Heart right ventricle (tissue), 16 donors: ENCODE measurements around the gene TASP1. TPM values are rescaled to one million over a fixed set of nuclear protein-coding genes. Genes with fewer than 3 reads are reported as not detected.
A peak's percentile ranks its signal among the peaks of the same experiment; 100 is the strongest.

Source experiments
- ATAC-seq, 8 donors: fragments of 200-7000 bp; cut with Tn5 transposase; one replicate each; pipeline ENCODE4 v1.9.1; 2020; ENCODE audit warnings: mild to moderate bottlenecking in 8 of 8, moderate library complexity in 8 of 8, moderate number of reproducible peaks in 1 of 8
- DNase-seq, 2 donors: peaks; one replicate each; pipeline ENCODE4 v3.0.0-alpha.2; 2020
- H3K27ac ChIP-seq, 10 donors: fragments of 200-600 bp; sonication (generic) in 2 of 10; one replicate each; pipeline versions ENCODE4 v1.5.0 to v1.8.0; 2020 to 2022; ENCODE audit warnings: mild to moderate bottlenecking in 3 of 10
- H3K27me3 ChIP-seq, 7 donors: fragments of 200-600 bp; one replicate each; pipeline ENCODE4 v1.8.0; 2021 to 2022; ENCODE audit warnings: mild to moderate bottlenecking in 2 of 7
- H3K36me3 ChIP-seq, 9 donors: fragments of 200-600 bp; sonication (generic) in 1 of 9; one replicate each; pipeline versions ENCODE4 v1.5.0 to v1.8.0; 2020 to 2022; ENCODE audit warnings: mild to moderate bottlenecking in 2 of 9
- H3K4me1 ChIP-seq, 9 donors: fragments of 200-600 bp; sonication (generic) in 1 of 9; one replicate each; pipeline versions ENCODE4 v1.5.0 to v1.8.0; 2020 to 2022; ENCODE audit warnings: mild to moderate bottlenecking in 4 of 9
- H3K4me3 ChIP-seq, 10 donors: fragments of 200-600 bp; sonication (generic) in 2 of 10; one replicate each; pipeline versions ENCODE4 v1.5.0 to v1.8.0; 2020 to 2022; ENCODE audit warnings: mild to moderate bottlenecking in 7 of 10, moderate library complexity in 2 of 10
- H3K9me3 ChIP-seq, 11 donors: fragments of 200-600 bp in 10 of 11; sonication (generic) in 2 of 11; one replicate each; pipeline versions ENCODE4 v1.5.0 to v1.8.0; 2013 to 2022; ENCODE audit warnings: mild to moderate bottlenecking in 2 of 11, control low read depth in 1 of 11, moderate library complexity in 1 of 11
- CTCF ChIP-seq, 9 donors: fragments of 200-600 bp; sonication (generic) in 2 of 9; IDR thresholded peaks; one replicate each; pipeline versions ENCODE4 v1.5.0 to v1.8.0; 2021 to 2022; ENCODE audit warnings: antibody characterized with exemption in 9 of 9, mild to moderate bottlenecking in 5 of 9, moderate library complexity in 1 of 9
- WGBS, 2 donors: extraction: QIAGEN DNeasy Blood & Tissue Kit; methylation state at CpG; one replicate each; pipeline ENCODE4 v1.1.7; 2013; ENCODE audit warnings: inconsistent platforms in 1 of 2; 5-methylcytosine and 5-hydroxymethylcytosine counted together
- intact Hi-C, 10 donors: fragments of 100-400 bp; cut with DNase I; formaldehyde crosslinking; loops; one replicate each; pipeline versions ENCODE4 v1.11.1 to v1.14.2; 2022
- polyA plus RNA-seq, 2 donors: library from polyadenylated mRNA; stranded (reverse); fragments of 200-250 nt; gene quantifications; one replicate each; pipeline ENCODE4 v1.2.3, GENCODE V29; 2013
- total RNA-seq, 10 donors: library from RNA; stranded (reverse); fragmentation: NEBNext Ultra II Directional in 3 of 10; extraction: Animal tissue kit (Norgen Biotek cat#: 25700) in 3 of 10; gene quantifications; one replicate each; pipeline versions ENCODE4 v1.2.1 to v1.2.4, GENCODE V29; 2021 to 2023
- donor health status: Arrhythmogenic right ventricular cardiomyopathy.
- donor health status: ischemic (EF 13 %, LVEDD 7.1; RV severe dilation, severe dysfunction).
- donor health status: healthy with polysubstance abuse.
- donor health status: DM: no; HTN: yes; CAD: no.
- donor health status: DM: no; HTN: no; CAD: no.
- donor health status: ischemic (EF 25% LVEDD 6.9; RV normal size, moderate dysfunction).
- donor health status: ischemic (EF 25% LVEDD 5.7; RV mildly dilated, moderate dysfunction).
- donor health status: healthy.
- donor health status: DM: yes; HTN: yes; CAD: no.
- donor health status: Ischemic cardiomyopathy.
- donor health status: ischemic (EF 35%, LVEDD 5.7; RV mildly dilated, moderate dysfunction).
- donor health status: nonischemic (EF 11% LVEDD 7.7; RV severe dilation, severe dysfunction).
- donor health status: DM: yes; HTN: yes; CAD: no.
- donor health status: PGD.
- donor health status: ischemic (EF 29% LVEDD 5.4; RV normal size, mild dysfunction).
- donor health status: nonischemic (EF 23%, LVEDD 6.1; RV moderate dilation, normal function).

TASP1 gene
- total and polyA plus RNA-seq, 12 donors, result 2.1 to 8.5 (median 5.8) TPM

- H3K4me1 ChIP-seq, result no peaks in the 10 kb centered on the region
These were observed 122.8 kb downstream of the TASP1 start for GRCh38 chr20:13515796-13516558.

GRCh38 chr20:13515291-13515690, 123.4 kb downstream of the TASP1 start:
- no peak for ATAC-seq
- intact Hi-C loops, result no loop called here
- Histone ChIP-seq H3K4me1 (no peaks in the 10 kb centered on the region), H3K9me3 (peaks cover 0 to 17% (median 0%) of the 10 kb centered on the region in 11 donors), H3K36me3 (peaks cover 0 to 25% (median 0%) of the 10 kb centered on the region in 9 donors), H3K4me3 (no peak overlapping the region), H3K27me3 (no peaks in the 10 kb centered on the region), H3K27ac (no peak overlapping the region)
- TF ChIP-seq CTCF (IDR thresholded peaks at IDR 0.05), result no peak
- no peak for DNase-seq
- WGBS, 2 donors, result 100% methylated on average over 1 of the region's 1 CpG

More at GRCh38 chr20:13515796-13516558, 122.8 kb downstream of the TASP1 start:
- Histone ChIP-seq H3K27me3 (no peaks in the 10 kb centered on the region), H3K9me3 (peaks cover 0 to 18% (median 0%) of the 10 kb centered on the region in 11 donors), H3K36me3 (peaks cover 0 to 25% (median 0%) of the 10 kb centered on the region in 9 donors), H3K27ac (no peak overlapping the region), H3K4me3 (no peak overlapping the region)
- intact Hi-C loops, result no loop called here
- WGBS, 2 donors, result 90 to 94% methylated on average over 5 of the region's 5 CpGs
- ATAC-seq (no peak), DNase-seq (no peak)
- no peak for TF ChIP-seq CTCF (IDR thresholded peaks at IDR 0.05)

GRCh38 chr20:13510837-13511488, 127.8 kb downstream of the TASP1 start:
- H3K9me3 ChIP-seq, result peaks cover 0 to 36% (median 8%) of the 10 kb centered on the region in 11 donors
- peaks cover 0 to 18% (median 0%) of the 10 kb centered on the region in 9 donors for H3K36me3 ChIP-seq
- H3K27ac ChIP-seq, result no peak overlapping the region
- no peaks in the 10 kb centered on the region for H3K4me1 ChIP-seq
- 85 to 95% methylated on average over 6 of the region's 6 CpGs for WGBS, 2 donors
- intact Hi-C loops, result no loop called here
- no peaks in the 10 kb centered on the region for H3K27me3 ChIP-seq
- DNase-seq, result no peak
- no peak for TF ChIP-seq CTCF (IDR thresholded peaks at IDR 0.05)
- ATAC-seq, result peak in 1 of 8 donors; percentile 52
- H3K4me3 ChIP-seq, result no peak overlapping the region

GRCh38 chr20:13507646-13508045, 131.1 kb downstream of the TASP1 start:
- H3K27ac ChIP-seq, result no peak overlapping the region
- peaks cover 0 to 61% (median 19%) of the 10 kb centered on the region in 11 donors for H3K9me3 ChIP-seq
- DNase-seq (no peak), ATAC-seq (no peak)
- H3K4me3 ChIP-seq, result no peak overlapping the region
- no peaks in the 10 kb centered on the region for H3K27me3 ChIP-seq
- no peaks in the 10 kb centered on the region for H3K4me1 ChIP-seq
- intact Hi-C loops, result no loop called here
- no peak for TF ChIP-seq CTCF (IDR thresholded peaks at IDR 0.05)
- peaks cover 0 to 13% (median 0%) of the 10 kb centered on the region in 9 donors for H3K36me3 ChIP-seq
- 65% methylated on average over 3 of the region's 3 CpGs for WGBS, 2 donors
